Neural cell (in vitro differentiated cells): Measurements from ENCODE around the gene ARNT2. TPM values are rescaled to one million over a fixed set of nuclear protein-coding genes. Genes with fewer than 3 reads are reported as not detected.
"Not testable (repeated sequence)": the region's sequence is repeated elsewhere in the genome, so short reads cannot be mapped to it uniquely, and the experiment has no call there.

ENCODE experiments used
- H2AFZ ChIP-seq: fragments of 200-600, 300-800 bp; sonication (generic), shearing (Covaris generic); 2 replicates; pipeline ENCODE4 v1.6.0; 2014; ENCODE audit warnings: low read depth, mild to moderate bottlenecking, antibody characterized with exemption, low read length, moderate library complexity
- H3F3A ChIP-seq: fragments of 200-600 bp; shearing (Covaris generic); 2 replicates; pipeline ENCODE4 v1.6.1; 2016; ENCODE audit warnings: mild to moderate bottlenecking, moderate library complexity, mixed read lengths, antibody characterized with exemption, low read length; ENCODE audit not compliant: insufficient read depth, poor library complexity, severe bottlenecking
- H3K27ac ChIP-seq: fragments of 200-600, 300-800 bp; sonication (generic), shearing (Covaris generic); 2 replicates; pipeline ENCODE4 v1.5.1; 2014; ENCODE audit warnings: mild to moderate bottlenecking, low read length, moderate library complexity
- H3K27me3 ChIP-seq: fragments of 300-800, 200-600 bp; sonication (generic), shearing (Covaris generic); 2 replicates; pipeline ENCODE4 v1.6.0; 2014; ENCODE audit warnings: mild to moderate bottlenecking, low read depth, low read length, moderate library complexity; ENCODE audit not compliant: insufficient read depth
- H3K36me3 ChIP-seq: fragments of 300-800, 200-600 bp; sonication (generic), shearing (Covaris generic); 2 replicates; pipeline ENCODE4 v1.5.1; 2014; ENCODE audit warnings: mild to moderate bottlenecking, antibody characterized with exemption, low read length, moderate library complexity; ENCODE audit not compliant: insufficient read depth
- H3K4me2 ChIP-seq: fragments of 300-800, 200-600 bp; sonication (generic), shearing (Covaris generic); 2 replicates; pipeline ENCODE4 v1.6.0; 2014; ENCODE audit warnings: mild to moderate bottlenecking, low read length
- H3K4me3 ChIP-seq: fragments of 300-800, 200-600 bp; sonication (generic), shearing (Covaris generic); 2 replicates; pipeline ENCODE4 v1.5.1; 2014; ENCODE audit warnings: mild to moderate bottlenecking, low read length, moderate library complexity
- H3K79me2 ChIP-seq: fragments of 200-600 bp; shearing (Covaris generic); replicated peaks from 2 replicates; pipeline ENCODE4 v1.6.0; 2014; ENCODE audit warnings: mild to moderate bottlenecking, low read length, moderate library complexity; ENCODE audit not compliant: insufficient read depth
- H3K9ac ChIP-seq: fragments of 300-800, 200-600 bp; sonication (generic), shearing (Covaris generic); 2 replicates; pipeline ENCODE4 v1.6.1; 2016; ENCODE audit warnings: mild to moderate bottlenecking, low read length, mixed read lengths
- H3K9me2 ChIP-seq: fragments of 200-600 bp; shearing (Covaris generic); 2 replicates; pipeline ENCODE4 v1.6.1; 2016; ENCODE audit warnings: mild to moderate bottlenecking, low read length, mixed read lengths; ENCODE audit not compliant: insufficient read depth
- H3K9me3 ChIP-seq: fragments of 200-600, 300-800 bp; sonication (generic), shearing (Covaris generic); 2 replicates; pipeline ENCODE4 v1.6.1; 2016; ENCODE audit warnings: mild to moderate bottlenecking, mixed run types, low read length, moderate library complexity, mixed read lengths
- H4K20me1 ChIP-seq: fragments of 200-600 bp; shearing (Covaris generic); 2 replicates; pipeline ENCODE4 v1.6.1; 2016; ENCODE audit warnings: mild to moderate bottlenecking, mixed run types; ENCODE audit not compliant: insufficient read depth
- EP300 ChIP-seq: fragments of 450-650 bp; conservative IDR thresholded peaks from 2 replicates; pipeline ENCODE4 v1.6.1; 2014; ENCODE audit warnings: antibody characterized with exemption, mild to moderate bottlenecking, moderate library complexity; ENCODE audit not compliant: poor library complexity, severe bottlenecking
- EZH2 ChIP-seq: fragments of 200-600, 300-800 bp; shearing (Covaris generic), sonication (generic); IDR thresholded peaks from 2 replicates; pipeline ENCODE4 v1.6.1; 2014; ENCODE audit warnings: antibody characterized with exemption, low read length, borderline replicate concordance, mild to moderate bottlenecking; ENCODE audit not compliant: insufficient read depth, poor library complexity, severe bottlenecking
- MXI1 ChIP-seq: fragments of 450-650 bp; conservative IDR thresholded peaks from 2 replicates; pipeline ENCODE4 v1.6.1; 2014; ENCODE audit warnings: antibody characterized with exemption, mild to moderate bottlenecking; ENCODE audit not compliant: poor library complexity, severe bottlenecking
- POLR2AphosphoS5 ChIP-seq: IDR thresholded peaks from 2 replicates; pipeline ENCODE4 v1.6.1; 2012
- RAD21 ChIP-seq: fragments of 450-650 bp; conservative IDR thresholded peaks from 2 replicates; pipeline ENCODE4 v1.6.1; 2014; ENCODE audit warnings: antibody characterized with exemption, mild to moderate bottlenecking, moderate library complexity
- SMC3 ChIP-seq: fragments of 450-650 bp; conservative IDR thresholded peaks from 2 replicates; pipeline ENCODE4 v1.6.1; 2014; ENCODE audit warnings: antibody characterized with exemption, mild to moderate bottlenecking, moderate library complexity; ENCODE audit not compliant: poor library complexity
- TAF1 ChIP-seq: IDR thresholded peaks from 2 replicates; pipeline ENCODE4 v1.6.1; 2012; ENCODE audit warnings: low read depth
- polyA plus RNA-seq: library from polyadenylated mRNA; depleted of rRNA; stranded (reverse); fragments of >200 nt; gene quantifications from 2 replicates; pipeline ENCODE4 v1.2.3, GENCODE V29; 2014
- TF ChIP-seq, protein P1 (sequence below): fragments of 450-650 bp; IDR thresholded peaks from 2 replicates; pipeline ENCODE4 v1.5.1; 2014; ENCODE audit warnings: antibody characterized with exemption, mild to moderate bottlenecking, moderate library complexity; ENCODE audit not compliant: poor library complexity, severe bottlenecking
- TF ChIP-seq, protein P2 (sequence below): IDR thresholded peaks from 2 replicates; pipeline ENCODE4 v1.6.1; 2012; ENCODE audit warnings: borderline replicate concordance

ARNT2 gene
- polyA plus RNA-seq, 1 donor from 2014 or later: 41.2 TPM

DNA sequence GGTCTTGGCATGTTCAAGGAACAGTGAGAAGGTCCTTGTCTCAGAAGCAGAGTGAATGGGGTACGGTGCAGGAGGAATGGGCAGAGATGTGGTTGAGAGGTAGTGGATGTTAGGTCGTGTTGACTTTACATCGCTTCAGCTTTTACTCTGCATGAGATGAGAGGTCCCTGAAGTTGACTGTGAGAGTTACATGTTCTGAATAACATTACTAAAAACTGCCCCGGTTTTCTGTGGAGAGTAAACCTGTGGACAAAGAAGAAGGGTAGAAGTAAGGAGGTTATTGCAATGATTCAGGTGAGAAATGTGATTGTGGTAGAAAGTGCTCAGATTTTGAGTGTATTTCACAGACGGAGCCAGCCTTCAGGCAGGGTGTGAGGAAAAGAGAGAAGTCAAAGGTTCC is 105.6 kb downstream of the ARNT2 start:
- Histone ChIP-seq H3K27me3 (no peaks in the 10 kb centered on the region), H3K36me3 (peaks cover 16% of the 10 kb centered on the region)

DNA sequence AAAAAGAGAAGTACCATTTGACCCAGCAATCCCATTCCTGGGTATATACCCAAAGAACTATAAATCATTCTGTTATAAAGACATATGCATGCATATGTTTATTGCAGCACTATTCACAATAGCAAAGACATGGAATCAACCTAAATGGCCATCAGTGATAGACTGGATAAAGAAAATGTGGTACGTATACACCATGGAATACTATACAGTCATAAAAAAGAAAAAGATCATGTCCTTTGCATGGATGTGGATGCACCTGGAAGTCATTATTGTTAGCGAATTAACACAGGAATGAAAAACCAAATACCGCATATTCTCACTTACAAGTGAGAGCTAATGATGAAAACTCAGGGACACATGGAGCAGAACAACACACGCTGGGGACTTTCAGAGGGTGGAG is 106.8 kb downstream of the ARNT2 start:
- not testable (repeated sequence) for H2AFZ ChIP-seq, H3K9ac ChIP-seq, H3K4me3 ChIP-seq, H3K4me2 ChIP-seq, H3K27ac ChIP-seq, H3K9me2 ChIP-seq, H4K20me1 ChIP-seq, H3K79me2 ChIP-seq, H3K27me3 ChIP-seq, H3F3A ChIP-seq, H3K9me3 ChIP-seq
- peaks cover 22% of the 10 kb centered on the region for H3K36me3 ChIP-seq

More for the DNA sequence above, 105.6 kb downstream of the ARNT2 start:
- H3K4me3 ChIP-seq: no peak overlapping the region
- no peaks in the 10 kb centered on the region for H3F3A ChIP-seq
- no peaks in the 10 kb centered on the region for H4K20me1 ChIP-seq
- no peaks in the 10 kb centered on the region for H3K9me3 ChIP-seq
- no peak for TF ChIP-seq POLR2AphosphoS5
- TF ChIP-seq EZH2: no peak
- TF ChIP-seq SMC3: no peak
- TF ChIP-seq TAF1: no peak
- TF ChIP-seq, protein P1, sequence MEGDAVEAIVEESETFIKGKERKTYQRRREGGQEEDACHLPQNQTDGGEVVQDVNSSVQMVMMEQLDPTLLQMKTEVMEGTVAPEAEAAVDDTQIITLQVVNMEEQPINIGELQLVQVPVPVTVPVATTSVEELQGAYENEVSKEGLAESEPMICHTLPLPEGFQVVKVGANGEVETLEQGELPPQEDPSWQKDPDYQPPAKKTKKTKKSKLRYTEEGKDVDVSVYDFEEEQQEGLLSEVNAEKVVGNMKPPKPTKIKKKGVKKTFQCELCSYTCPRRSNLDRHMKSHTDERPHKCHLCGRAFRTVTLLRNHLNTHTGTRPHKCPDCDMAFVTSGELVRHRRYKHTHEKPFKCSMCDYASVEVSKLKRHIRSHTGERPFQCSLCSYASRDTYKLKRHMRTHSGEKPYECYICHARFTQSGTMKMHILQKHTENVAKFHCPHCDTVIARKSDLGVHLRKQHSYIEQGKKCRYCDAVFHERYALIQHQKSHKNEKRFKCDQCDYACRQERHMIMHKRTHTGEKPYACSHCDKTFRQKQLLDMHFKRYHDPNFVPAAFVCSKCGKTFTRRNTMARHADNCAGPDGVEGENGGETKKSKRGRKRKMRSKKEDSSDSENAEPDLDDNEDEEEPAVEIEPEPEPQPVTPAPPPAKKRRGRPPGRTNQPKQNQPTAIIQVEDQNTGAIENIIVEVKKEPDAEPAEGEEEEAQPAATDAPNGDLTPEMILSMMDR: no peak
- no peak for TF ChIP-seq MXI1
- TF ChIP-seq RAD21: no peak
- no peak for TF ChIP-seq EP300
- TF ChIP-seq, protein P2, sequence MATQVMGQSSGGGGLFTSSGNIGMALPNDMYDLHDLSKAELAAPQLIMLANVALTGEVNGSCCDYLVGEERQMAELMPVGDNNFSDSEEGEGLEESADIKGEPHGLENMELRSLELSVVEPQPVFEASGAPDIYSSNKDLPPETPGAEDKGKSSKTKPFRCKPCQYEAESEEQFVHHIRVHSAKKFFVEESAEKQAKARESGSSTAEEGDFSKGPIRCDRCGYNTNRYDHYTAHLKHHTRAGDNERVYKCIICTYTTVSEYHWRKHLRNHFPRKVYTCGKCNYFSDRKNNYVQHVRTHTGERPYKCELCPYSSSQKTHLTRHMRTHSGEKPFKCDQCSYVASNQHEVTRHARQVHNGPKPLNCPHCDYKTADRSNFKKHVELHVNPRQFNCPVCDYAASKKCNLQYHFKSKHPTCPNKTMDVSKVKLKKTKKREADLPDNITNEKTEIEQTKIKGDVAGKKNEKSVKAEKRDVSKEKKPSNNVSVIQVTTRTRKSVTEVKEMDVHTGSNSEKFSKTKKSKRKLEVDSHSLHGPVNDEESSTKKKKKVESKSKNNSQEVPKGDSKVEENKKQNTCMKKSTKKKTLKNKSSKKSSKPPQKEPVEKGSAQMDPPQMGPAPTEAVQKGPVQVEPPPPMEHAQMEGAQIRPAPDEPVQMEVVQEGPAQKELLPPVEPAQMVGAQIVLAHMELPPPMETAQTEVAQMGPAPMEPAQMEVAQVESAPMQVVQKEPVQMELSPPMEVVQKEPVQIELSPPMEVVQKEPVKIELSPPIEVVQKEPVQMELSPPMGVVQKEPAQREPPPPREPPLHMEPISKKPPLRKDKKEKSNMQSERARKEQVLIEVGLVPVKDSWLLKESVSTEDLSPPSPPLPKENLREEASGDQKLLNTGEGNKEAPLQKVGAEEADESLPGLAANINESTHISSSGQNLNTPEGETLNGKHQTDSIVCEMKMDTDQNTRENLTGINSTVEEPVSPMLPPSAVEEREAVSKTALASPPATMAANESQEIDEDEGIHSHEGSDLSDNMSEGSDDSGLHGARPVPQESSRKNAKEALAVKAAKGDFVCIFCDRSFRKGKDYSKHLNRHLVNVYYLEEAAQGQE: no peak
- H3K27ac ChIP-seq: no peak overlapping the region
- H3K9ac ChIP-seq: no peak overlapping the region
- no peak overlapping the region for H3K4me2 ChIP-seq
- H3K79me2 ChIP-seq: no peaks in the 10 kb centered on the region
- no peak overlapping the region for H2AFZ ChIP-seq
- no peaks in the 10 kb centered on the region for H3K9me2 ChIP-seq
